HG02610 (cell line): ENCODE results near the gene STAP2.
A peak's percentile ranks its signal among the peaks of the same experiment; 100 is the strongest.

Experiments used
- ATAC-seq: cut with Tn5 transposase; IDR thresholded peaks from one replicate; pipeline ENCODE4 v1.9.1; 2021; ENCODE audit warnings: mild to moderate bottlenecking, moderate library complexity; ENCODE audit not compliant: unreplicated experiment

STAP2 gene

GRCh38 chr19:4370418-4371041, 31.9 kb upstream of the STAP2 start:
- ATAC-seq, result no peak

DNA sequence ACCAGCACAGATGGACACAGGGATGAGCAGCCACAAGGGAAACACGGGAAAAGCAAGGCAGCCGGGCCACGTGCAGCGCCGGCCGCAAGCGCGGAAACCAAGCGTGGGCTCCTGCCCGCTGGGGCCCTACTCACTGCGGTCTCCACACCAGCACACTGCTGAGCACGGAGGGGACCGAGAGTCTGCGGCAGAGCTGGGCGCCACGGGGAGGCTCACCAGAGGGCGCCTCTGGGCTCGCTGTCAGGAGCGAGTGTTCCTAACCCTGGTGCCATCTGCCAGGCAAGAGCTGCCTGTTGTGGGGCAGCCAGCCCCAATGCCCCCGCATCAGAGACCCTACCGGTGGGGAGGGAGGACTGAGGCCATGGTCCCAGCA, 31.2 kb upstream of the STAP2 start:
- peak; percentile 35 for ATAC-seq

DNA sequence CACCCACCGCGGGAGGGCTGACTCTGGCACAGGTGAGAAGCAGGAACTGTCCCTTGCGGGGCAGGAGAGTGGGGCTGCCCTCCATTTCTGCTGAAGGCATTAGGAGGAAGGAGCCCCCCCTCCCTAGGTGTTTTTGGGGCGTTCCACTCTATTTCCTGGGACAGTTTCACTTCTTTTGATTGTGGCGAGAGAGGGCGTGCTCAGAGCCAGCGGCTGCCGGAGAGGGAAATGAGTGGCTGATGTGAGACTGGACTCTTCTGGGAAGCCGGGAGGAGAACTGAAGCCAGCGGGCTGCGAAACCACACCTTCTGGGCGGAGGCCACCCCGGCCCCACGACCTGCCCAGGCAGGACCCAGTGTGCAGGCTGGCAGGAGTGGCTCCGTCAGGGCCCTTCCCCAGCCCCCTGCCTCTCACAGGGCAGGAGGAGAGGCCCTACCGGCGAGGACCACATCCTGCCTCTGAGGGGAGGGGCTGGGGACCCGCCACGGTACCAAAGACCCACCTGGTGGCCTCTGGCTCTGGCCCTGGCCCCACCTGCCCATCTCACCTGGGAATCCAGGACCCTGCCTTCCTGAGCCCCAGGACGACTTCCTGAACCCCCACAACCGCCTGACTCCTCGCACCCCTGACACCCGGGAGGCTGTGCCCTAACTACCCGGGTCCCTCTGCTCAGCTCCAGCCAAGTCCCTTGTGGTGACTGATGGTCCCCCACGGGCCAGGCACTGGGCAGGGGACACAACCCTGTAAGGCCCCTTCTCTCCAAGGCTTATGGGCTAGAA, 30.7 kb upstream of the STAP2 start:
- ATAC-seq, result peak; percentile 56

DNA sequence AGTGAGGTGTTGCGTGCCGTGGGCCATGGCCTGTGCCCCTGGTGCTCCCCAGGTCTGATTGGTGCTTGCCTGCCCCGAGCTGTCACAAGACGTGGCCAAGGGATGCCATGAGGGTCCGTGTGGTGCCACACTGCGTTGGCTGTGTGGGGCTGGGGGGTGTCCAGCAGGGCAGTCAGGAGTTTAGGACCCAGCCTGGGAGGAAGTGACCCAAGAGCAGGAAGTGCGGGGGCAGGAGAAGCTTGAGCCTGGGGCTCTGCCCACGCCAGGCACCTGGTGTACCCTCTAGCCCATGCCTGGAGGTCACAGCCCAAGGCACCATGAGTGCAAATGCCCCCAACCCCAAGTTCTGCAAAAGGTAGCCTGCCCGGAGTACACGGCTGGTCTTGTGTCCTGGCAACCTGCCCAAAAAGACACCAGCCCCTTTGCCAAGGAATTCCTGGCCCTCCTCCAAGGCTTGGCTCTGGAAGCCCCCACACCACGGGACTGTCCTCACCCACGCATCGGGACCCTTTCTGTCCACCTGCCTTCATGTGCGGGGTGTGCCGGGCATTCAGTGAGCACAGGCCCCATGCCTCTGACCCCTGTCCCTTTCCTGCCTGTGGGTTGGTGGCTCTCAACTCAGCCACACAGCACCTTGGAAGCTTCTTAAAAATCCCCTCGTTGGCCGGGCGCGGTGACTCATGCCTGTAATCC, 29.6 kb upstream of the STAP2 start:
- ATAC-seq, result no peak

DNA sequence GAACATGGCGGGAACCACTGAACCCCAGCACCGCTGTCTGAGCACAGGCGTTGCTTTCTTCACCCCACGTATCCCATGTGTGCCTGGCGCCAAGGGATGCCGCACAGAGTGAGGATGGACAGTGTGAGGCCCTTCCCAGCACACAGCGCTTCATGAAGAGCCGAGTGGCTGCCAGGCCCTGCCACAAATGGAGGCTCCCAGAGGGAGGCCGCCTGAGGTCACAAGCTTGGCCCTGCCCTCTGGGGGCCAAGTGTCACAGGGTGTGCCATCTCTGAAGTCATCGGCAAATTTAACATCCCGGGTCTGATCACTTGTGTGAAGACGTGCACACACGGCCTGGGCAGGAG, 29.1 kb upstream of the STAP2 start:
- no peak for ATAC-seq

GRCh38 chr19:4367336-4367723, 28.7 kb upstream of the STAP2 start:
- no peak for ATAC-seq

DNA sequence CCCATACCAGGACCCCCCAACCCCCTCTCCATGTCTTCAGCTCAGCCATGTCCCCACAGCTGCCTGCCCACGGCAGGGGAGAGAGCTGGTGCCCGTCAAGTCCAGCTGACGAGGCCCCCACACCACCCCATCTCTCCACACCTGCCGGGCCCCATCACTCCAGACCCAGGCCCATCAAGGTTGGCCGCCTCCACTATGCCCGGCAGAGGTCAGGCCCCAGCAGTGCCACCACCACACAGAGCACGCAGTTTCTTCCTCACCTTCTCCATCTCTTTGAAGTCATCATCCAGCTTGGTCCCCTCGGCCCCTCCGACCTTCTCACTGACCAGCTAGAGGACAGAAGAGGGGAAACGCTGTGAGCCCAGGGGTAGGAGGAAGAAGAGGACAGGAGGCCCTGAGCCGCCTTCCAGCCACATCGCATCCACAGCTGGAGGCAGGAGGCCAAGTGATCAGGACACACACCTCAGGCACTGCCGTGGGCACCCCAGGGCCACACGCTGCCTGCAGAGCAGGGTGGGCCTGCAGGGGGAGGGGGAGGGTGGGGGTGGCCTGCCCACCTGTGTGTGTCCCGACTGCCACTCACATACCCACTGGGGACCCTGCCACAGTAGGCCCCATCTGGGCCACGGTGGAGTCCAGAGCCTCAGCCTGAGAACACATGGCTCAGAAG, 28.2 kb upstream of the STAP2 start:
- ATAC-seq, result no peak

DNA sequence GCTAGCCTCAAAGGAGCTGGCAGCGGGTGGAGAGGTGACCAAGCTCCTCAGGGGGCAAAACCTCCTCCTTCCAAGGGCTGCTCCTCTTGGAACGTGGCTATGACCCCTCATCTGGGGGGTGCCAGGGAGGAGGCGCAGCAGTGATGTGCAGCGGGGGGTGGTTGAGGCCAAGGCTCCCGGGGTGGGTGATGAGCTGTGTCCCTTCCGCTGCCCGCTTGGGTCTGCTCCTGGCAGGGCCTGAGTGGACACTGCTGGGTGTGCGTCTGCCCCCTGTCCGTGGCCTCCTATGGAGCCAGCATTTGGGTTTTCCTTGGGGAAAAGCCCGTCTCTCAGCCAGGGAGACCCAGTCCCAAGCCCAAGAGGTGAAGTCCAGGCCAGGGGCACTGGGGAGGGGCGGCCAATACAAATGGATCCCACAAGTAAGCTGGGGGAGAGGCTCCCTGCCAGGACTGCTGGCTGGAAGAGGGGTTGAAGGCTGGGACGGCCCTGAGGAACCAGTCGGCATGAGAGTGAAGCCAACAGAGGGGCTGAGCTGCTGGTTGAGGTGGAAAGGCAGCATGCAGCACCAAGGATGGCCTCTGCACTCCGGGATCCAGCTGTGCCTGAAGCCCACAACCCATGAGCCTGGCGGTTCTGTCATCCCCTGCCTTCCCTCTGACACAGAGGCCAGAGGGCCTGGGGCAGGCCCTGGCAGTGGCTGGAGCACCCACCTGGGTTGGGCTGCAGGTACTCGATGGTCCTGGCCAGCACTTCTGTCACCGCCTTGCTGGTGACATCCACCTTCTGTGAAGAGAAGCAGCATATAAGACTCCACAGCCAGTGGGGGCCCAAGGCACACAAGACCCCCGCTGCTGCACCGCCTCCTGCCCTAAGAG, 27.4 kb upstream of the STAP2 start:
- ATAC-seq, result no peak

GRCh38 chr19:4365341-4365740, 26.7 kb upstream of the STAP2 start:
- no peak for ATAC-seq

GRCh38 chr19:4363571-4364304, 25.1 kb upstream of the STAP2 start:
- no peak for ATAC-seq

- ATAC-seq, result no peak
Observed at GRCh38 chr19:4362831-4363545, 24.4 kb upstream of the STAP2 start.

DNA sequence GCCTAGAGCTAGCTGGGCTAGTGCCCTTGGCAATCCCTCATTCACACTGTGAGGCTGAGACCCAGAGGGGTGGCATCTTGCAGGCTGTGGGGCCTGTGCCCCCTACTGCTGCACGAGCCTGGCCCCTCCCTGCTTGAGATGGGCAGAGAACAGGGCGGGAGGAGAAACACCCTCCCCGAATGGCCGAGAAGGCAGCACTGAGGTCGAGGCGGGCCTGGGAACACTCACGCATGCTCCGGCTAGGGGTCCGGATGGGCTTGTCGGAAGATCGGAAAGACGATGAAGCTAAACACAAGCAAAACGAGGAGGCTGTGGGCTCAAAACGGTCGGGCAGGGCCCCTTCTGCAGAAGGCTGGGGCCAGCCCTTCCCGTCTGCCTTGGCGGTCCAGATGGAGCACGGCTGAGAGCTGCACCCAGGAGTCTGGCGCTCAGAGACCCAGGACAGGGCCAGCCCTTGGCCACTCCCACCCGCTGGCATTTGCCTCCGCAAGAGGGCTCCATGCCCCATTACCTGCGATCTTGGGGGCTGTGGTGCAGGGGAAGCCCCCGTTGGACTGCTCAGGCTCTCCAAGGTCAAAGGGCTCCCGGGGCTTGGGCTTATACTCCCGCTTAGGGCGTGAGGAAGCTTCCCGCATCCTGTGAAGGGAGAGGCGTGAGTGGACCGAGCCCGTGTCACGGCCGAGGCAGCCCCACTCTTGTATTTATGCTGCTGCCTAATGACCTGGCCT, 23.6 kb upstream of the STAP2 start:
- ATAC-seq, result no peak

DNA sequence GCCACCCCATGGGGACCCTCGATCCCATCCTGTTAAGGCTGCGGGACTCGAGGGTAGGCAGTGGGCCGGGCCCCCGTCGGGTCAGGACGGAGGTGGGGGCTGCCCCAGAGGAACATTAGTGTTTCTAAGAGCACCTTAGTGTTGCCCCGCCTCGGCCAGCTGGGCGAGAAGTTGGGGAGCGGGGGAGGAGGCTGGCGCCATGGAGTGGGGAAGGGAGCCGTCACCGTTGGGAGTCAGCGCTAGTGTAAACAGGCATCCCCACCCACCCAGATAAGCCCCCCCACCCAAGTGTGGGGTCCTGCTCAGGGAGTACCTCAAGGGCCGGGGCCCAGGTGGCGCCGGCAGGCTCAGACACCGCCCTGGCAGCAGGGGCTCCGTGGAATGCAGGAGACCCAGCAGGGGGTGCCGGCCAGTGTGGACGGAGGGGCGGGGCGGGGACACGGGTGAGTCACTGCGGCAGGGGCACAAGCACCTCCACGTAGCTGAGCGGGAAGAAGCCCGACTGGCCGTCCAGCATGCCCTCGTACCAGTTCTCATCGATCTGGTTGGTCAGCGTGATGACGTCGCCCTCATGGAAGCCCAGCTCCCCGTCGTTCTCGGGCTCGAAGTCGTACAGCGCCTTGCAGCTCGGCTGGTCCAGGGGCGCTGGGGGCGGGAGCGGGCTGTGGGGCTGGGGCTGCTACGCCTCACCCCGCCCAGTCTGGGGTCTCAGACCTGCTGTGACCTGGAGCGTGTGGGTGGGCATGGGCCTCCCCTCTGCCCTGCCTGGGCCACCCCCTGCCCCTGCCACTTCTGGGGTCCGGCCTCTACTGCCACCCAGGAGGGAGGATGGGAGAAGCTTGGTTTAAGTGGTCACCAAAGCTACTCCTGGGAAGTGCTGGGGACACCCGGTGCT, 22.8 kb upstream of the STAP2 start:
- no peak for ATAC-seq

DNA sequence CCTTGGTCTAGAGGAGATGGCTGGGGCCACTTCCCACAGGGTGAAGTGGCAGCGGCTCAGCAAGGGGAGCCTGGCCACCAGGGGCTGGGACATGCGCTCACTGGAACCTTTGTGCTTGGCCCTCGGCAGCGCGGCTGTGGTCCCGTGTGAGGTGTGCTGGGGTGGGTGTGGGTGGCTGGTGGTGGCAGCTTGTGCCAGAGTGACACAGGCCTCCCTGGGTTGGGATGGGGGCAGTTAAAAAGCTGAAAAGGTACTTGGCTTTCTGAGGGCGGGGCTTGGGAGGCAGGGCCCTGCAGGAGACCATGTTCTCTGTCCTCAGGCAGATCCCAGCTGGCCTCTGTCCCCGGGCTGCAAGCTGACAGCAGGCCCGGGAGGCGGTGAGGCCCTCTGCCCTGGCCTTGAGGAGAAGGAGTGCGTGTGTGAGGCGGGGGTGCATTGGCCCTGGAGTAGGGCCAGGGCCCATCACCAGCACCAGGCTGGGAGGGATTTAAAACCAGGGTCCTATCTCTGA, 22.1 kb upstream of the STAP2 start:
- no peak for ATAC-seq

DNA sequence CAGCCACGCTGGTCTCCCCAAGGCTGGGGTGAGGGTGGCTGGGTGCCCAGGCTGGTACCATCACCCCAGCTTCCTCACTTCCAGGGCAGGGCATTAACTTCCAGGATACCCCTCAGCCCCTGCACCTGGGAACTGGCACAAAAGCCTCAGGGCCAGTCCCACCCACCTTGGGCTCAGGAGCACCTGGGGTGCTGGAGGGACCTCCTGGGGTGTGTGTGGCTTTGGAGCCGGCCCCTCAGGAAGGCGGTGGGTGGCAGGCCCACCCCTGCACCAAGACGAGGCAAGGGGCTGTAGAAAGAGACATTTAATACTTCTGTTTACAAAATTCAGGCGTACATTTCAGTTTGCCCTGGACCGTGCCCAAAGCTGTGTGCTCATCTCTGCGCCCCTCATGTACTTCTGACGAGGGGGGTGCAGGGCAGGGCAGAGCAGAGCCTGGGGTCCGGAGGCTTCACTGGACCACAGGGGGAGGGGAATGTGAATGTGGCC, 21.5 kb upstream of the STAP2 start:
- no peak for ATAC-seq

- ATAC-seq, result no peak
Observed at GRCh38 chr19:4359627-4360000, 21.0 kb upstream of the STAP2 start.
